ENCODE results near the gene UFD1.

- TF ChIP-seq CTCF (conservative IDR thresholded peaks at IDR 0.05 in 1 of 2, IDR thresholded peaks at IDR 0.05 in 1 of 2; ENCODE audit: low read depth in 1 of 2, low read length in 2 of 2) (no peak), EZH2 (IDR thresholded peaks at IDR 0.05; ENCODE audit: low read length, missing control alignments) (no peak)
These were observed 26.7 kb upstream of the UFD1 start for GRCh38 chr22:19505735-19506126.

Measured in fibroblast of lung (primary cell).